CD4-positive, alpha-beta T cell (primary cell): ENCODE results near the gene ZNF778. TPM values are rescaled to one million over a fixed set of nuclear protein-coding genes. Genes with fewer than 3 reads are reported as not detected.
"Not testable (repeated sequence)": the region's sequence is repeated elsewhere in the genome, so short reads cannot be mapped to it uniquely, and the experiment has no call there.

Source experiments
- ATAC-seq: fragments of 200-7000 bp; cut with Tn5 transposase; one replicate; pipeline ENCODE4 v1.10.0; 2022; ENCODE audit warnings: mild to moderate bottlenecking; ENCODE audit not compliant: poor library complexity
- CTCF ChIA-PET: fragments of 350-600 bp; sonication (Branson Sonifier 250); formaldehyde crosslinking; loops from one replicate; lab custom pipeline; 2021; ENCODE audit warnings: antibody characterized with exemption, inconsistent platforms; lab: Charles Lee
- POLR2A ChIA-PET: fragments of 350-600 bp; sonication (Branson Sonifier 250); formaldehyde crosslinking; loops from one replicate; lab custom pipeline; 2021; ENCODE audit warnings: antibody characterized with exemption, inconsistent platforms; lab: Charles Lee
- DNase-seq, 14 experiments: peaks; one replicate each; pipeline ENCODE4 v3.0.0-alpha.2; 2013 to 2020; ENCODE audit warnings: mixed read lengths in 2 of 14
- H3K27ac ChIP-seq, 2 donors: one replicate each; pipeline versions ENCODE4 v1.5.1 to v1.7.0; 2013; ENCODE audit warnings: low read length in 2 of 2, low read depth in 1 of 2, mild to moderate bottlenecking in 1 of 2
- H3K27me3 ChIP-seq, 2 experiments: 1 replicate in 1 of 2; 2 replicates in 1 of 2; pipeline versions ENCODE4 v1.6.1 to v1.7.0; 2013; ENCODE audit warnings: low read length in 2 of 2, control low read depth in 1 of 2, mild to moderate bottlenecking in 1 of 2, moderate library complexity in 1 of 2; ENCODE audit not compliant: insufficient read depth in 2 of 2, control insufficient read depth in 1 of 2
- H3K36me3 ChIP-seq: one replicate; pipeline ENCODE4 v1.6.1; 2013; ENCODE audit warnings: low read length, control low read depth; ENCODE audit not compliant: insufficient read depth
- H3K4me1 ChIP-seq: one replicate; pipeline ENCODE4 v1.6.1; 2013; ENCODE audit warnings: low read length, control low read depth; ENCODE audit not compliant: insufficient read depth
- H3K4me3 ChIP-seq: one replicate; pipeline ENCODE4 v1.5.1; 2013; ENCODE audit warnings: mild to moderate bottlenecking, low read length, moderate library complexity
- H3K9me3 ChIP-seq, 2 experiments: 1 replicate in 1 of 2; 2 replicates in 1 of 2; pipeline versions ENCODE4 v1.6.1 to v1.7.0; 2013; ENCODE audit warnings: low read length in 2 of 2, mild to moderate bottlenecking in 2 of 2, control low read depth in 1 of 2, moderate library complexity in 1 of 2; ENCODE audit not compliant: control insufficient read depth in 1 of 2, insufficient read depth in 1 of 2
- H3K27ac Mint-ChIP-seq: one replicate; pipeline ENCODE4 v1.8.0; 2020; ENCODE audit warnings: mixed read lengths
- H3K27me3 Mint-ChIP-seq: one replicate; pipeline ENCODE4 v1.8.0; 2021; ENCODE audit warnings: mixed read lengths
- H3K36me3 Mint-ChIP-seq: one replicate; pipeline ENCODE4 v1.8.0; 2021; ENCODE audit warnings: low read depth, mixed read lengths
- H3K4me1 Mint-ChIP-seq: one replicate; pipeline ENCODE4 v1.8.0; 2021; ENCODE audit warnings: low read depth, mixed read lengths
- H3K4me3 Mint-ChIP-seq: one replicate; pipeline ENCODE4 v1.8.0; 2020; ENCODE audit warnings: mild to moderate bottlenecking, mixed read lengths
- H3K9me3 Mint-ChIP-seq: one replicate; pipeline ENCODE4 v1.8.0; 2020; ENCODE audit warnings: mixed read lengths
- CTCF ChIP-seq: fragments of 200-600 bp; IDR thresholded peaks from one replicate; pipeline ENCODE4 v1.8.0; 2022; ENCODE audit warnings: antibody characterized with exemption, mild to moderate bottlenecking
- intact Hi-C, 2 experiments: fragments of 100-400 bp; cut with DNase I in 1 of 2; cut with micrococcal nuclease in 1 of 2; formaldehyde crosslinking; loops; one replicate each; pipeline versions ENCODE4 v1.15.1 to v1.9.0; 2023 to 2025; cut with DNase I, micrococcal nuclease
- total RNA-seq, 174 experiments: library from RNA in 2 of 174; stranded (reverse) in 2 of 174; gene quantifications; one replicate each; pipeline ENCODE4 v1.2.3 and lab custom pipeline; 2021 to 2026

Gene ZNF778
- total RNA-seq, 2 experiments from 2014 or later = 4.0 to 6.7 TPM

GRCh38 chr16:89243664-89244063, 26.2 kb downstream of the ZNF778 start:
- Mint-ChIP-seq H3K9me3 (no peaks in the 10 kb centered on the region), H3K27ac (peak overlapping the region; percentile 83), H3K4me1 (peaks cover 16% of the 10 kb centered on the region), H3K27me3 (no peaks in the 10 kb centered on the region), H3K4me3 (peak overlapping the region; percentile 56), H3K36me3 (peaks cover 4% of the 10 kb centered on the region)
- Histone ChIP-seq H3K36me3 (no peaks in the 10 kb centered on the region), H3K4me1 (peaks cover 41% of the 10 kb centered on the region), H3K4me3 (no peak overlapping the region), H3K9me3 (peaks cover 0 to 6% of the 10 kb centered on the region in 2 experiments), H3K27ac (no peak overlapping the region), H3K27me3 (no peaks in the 10 kb centered on the region)
- DNase-seq (no peak), ATAC-seq (no peak)
- TF ChIP-seq CTCF = no peak
- POLR2A ChIA-PET = no interaction called here
- CTCF ChIA-PET = no interaction called here
- intact Hi-C loops = loop anchor here (5.0 to 10.0 kb wide), 3 partner anchors 244 to 1289 kb away; partner anchors contain the start of genes BANP (in 1 of the 2) and SPG7 (in 1 of the 2)

GRCh38 chr16:89244264-89244663, 26.8 kb downstream of the ZNF778 start:
- H3K27me3 Mint-ChIP-seq, ATAC-seq, CTCF ChIA-PET, H3K9me3 Mint-ChIP-seq, DNase-seq, H3K36me3 ChIP-seq, POLR2A ChIA-PET, H3K36me3 Mint-ChIP-seq, H3K27me3 ChIP-seq, H3K27ac ChIP-seq, H3K4me3 ChIP-seq: not testable (repeated sequence)
- H3K4me1 Mint-ChIP-seq = peaks cover 16% of the 10 kb centered on the region
- peak overlapping the region; percentile 83 for H3K27ac Mint-ChIP-seq
- Histone ChIP-seq H3K4me1 (peaks cover 42% of the 10 kb centered on the region), H3K9me3 (peaks cover 0 to 10% of the 10 kb centered on the region in 2 experiments)
- intact Hi-C loops = loop anchor here (5.0 to 10.0 kb wide), 3 partner anchors 243 to 1289 kb away; partner anchors contain the start of genes BANP (in 1 of the 2) and SPG7 (in 1 of the 2)
- H3K4me3 Mint-ChIP-seq = peak overlapping the region; percentile 25

GRCh38 chr16:89244754-89245153, 27.3 kb downstream of the ZNF778 start:
- Mint-ChIP-seq H3K36me3 (peaks cover 4% of the 10 kb centered on the region), H3K4me3 (no peak overlapping the region), H3K27me3 (no peaks in the 10 kb centered on the region), H3K9me3 (no peaks in the 10 kb centered on the region), H3K4me1 (peaks cover 16% of the 10 kb centered on the region), H3K27ac (no peak overlapping the region)
- intact Hi-C loops = loop anchor here (5.0 to 10.0 kb wide), 4 partner anchors 243 to 1290 kb away; partner anchors contain the start of genes BANP (in 1 of the 2), SPG7 (in 1 of the 2) and TCF25 (in 1 of the 2)
- TF ChIP-seq CTCF = no peak
- peaks cover 0 to 13% of the 10 kb centered on the region in 2 experiments for H3K9me3 ChIP-seq
- POLR2A ChIA-PET = no interaction called here
- ATAC-seq (no peak), DNase-seq (no peak)
- H3K27me3 ChIP-seq = no peaks in the 10 kb centered on the region
- peaks cover 42% of the 10 kb centered on the region for H3K4me1 ChIP-seq
- no peak overlapping the region for H3K27ac ChIP-seq
- no peaks in the 10 kb centered on the region for H3K36me3 ChIP-seq
- no peak overlapping the region for H3K4me3 ChIP-seq
- CTCF ChIA-PET = no interaction called here
